ENCODE data around the gene NKD1. TPM values are rescaled to one million over a fixed set of nuclear protein-coding genes. Genes with fewer than 3 reads are reported as not detected.

The NKD1 gene
- total RNA-seq, 1 donor, result 1.2 TPM

DNA sequence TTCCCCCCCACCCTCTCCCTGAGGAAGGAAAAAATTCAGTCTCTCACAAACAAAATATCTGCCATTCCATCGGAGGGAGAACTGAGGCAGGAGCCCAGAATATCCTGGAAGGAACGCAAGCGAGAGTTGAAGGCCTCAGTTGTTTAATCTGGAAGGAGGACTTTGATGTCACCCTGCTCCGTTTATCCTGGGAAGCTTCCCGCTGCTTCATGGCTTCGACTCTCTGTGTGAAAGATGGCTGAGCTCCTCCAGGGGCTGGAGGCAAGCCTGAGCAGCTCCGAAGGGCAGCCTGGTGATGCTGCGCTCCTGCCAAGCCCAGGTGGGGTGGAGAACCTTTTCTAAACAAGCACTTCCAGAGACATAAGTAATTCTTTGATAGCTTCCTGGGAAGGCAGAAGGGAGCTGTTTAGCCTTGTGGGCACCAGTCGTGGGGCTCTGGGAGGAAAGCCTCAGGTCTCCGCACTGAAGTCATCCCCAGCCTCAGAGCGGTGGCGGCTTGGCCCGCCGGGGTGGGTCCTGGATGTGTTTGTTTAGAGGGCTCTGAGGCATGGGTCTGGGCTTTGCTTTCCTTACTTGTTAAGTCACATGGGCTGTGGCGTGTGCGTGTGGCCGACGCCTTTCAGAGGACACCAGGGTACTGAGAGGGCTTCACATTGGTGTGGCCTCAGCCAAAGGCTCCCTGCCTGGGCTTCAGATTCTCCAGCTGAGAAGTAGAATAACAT lies 7.9 kb downstream of the NKD1 start:
- Histone ChIP-seq H3K9me3 (ENCODE audit: low read depth, low read length) (no peaks in the 10 kb centered on the region), H3K4me3 (ENCODE audit: low read length) (no peak overlapping the region), H3K27me3 (ENCODE audit: insufficient read depth, low read length) (no peaks in the 10 kb centered on the region), H3K4me1 (ENCODE audit: insufficient read depth, low read length) (no peaks in the 10 kb centered on the region)

DNA sequence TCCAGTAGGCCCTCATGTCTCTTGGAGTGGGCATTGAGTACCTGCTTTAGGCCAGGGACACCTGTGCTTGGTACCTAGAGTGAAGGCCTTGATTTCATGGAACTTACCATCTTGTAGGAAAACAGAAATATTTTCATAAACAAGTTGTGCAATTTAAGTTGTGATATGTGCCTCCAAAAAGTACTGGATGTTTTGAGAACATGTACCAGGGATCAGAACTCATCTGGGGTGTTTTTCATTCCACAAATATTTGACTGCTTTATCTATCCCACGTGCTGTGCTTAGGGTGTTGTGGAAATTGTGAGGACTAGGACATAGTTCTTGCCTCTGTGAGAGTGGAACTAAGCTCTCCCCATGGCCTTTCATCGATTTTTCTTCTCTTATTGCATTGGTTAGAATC lies 8.8 kb downstream of the NKD1 start:
- Histone ChIP-seq H3K4me1 (ENCODE audit: insufficient read depth, low read length) (no peaks in the 10 kb centered on the region), H3K27me3 (ENCODE audit: insufficient read depth, low read length) (no peaks in the 10 kb centered on the region), H3K4me3 (ENCODE audit: low read length) (no peak overlapping the region), H3K9me3 (ENCODE audit: low read depth, low read length) (no peaks in the 10 kb centered on the region)

DNA sequence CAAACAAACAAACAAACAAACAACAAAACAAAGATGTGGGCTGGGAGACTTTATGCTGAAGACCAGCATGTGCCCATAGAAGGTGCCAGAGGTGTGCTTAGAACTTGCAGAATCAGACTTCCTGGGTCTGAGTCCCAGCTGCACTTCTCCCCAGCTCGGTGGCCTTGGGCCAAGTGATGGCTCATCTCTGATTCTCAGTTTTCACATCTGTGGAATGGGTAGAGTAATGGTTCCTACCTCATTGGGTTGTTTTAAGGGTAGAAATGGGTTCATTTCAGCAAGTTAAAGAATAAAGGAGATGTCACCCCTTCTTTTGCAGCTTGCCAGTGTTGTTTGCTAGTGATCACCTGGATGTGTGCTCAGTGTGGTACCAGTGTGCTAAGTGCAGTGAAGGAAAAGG lies 10.7 kb downstream of the NKD1 start:
- no peaks in the 10 kb centered on the region for H3K27me3 ChIP-seq (ENCODE audit: insufficient read depth, low read length)
- no peak overlapping the region for H3K4me3 ChIP-seq (ENCODE audit: low read length)
- no peaks in the 10 kb centered on the region for H3K9me3 ChIP-seq (ENCODE audit: low read depth, low read length)
- no peaks in the 10 kb centered on the region for H3K4me1 ChIP-seq (ENCODE audit: insufficient read depth, low read length)

DNA sequence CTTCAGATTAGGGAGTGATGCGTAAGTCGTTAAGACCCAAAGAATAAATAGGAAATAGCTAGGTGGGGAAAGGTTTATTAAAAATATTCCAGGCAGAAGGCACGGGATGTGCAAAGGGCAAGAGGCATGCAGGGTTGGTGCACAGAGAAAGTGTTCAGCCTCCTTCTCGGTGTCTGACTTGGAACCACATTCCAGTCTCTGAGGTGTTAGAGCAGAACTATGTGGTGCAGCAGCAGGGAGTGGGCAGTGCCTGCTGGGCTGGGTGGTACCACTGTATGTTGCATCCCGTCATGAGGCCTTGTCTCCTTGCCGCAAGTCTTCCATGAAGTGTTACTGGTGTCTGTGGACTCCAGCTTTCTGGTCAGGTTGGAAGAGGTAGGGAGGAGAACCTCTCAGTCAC lies 11.1 kb downstream of the NKD1 start:
- H3K4me1 ChIP-seq (ENCODE audit: insufficient read depth, low read length), result no peaks in the 10 kb centered on the region
- no peaks in the 10 kb centered on the region for H3K9me3 ChIP-seq (ENCODE audit: low read depth, low read length)
- H3K4me3 ChIP-seq (ENCODE audit: low read length), result no peak overlapping the region
- H3K27me3 ChIP-seq (ENCODE audit: insufficient read depth, low read length), result no peaks in the 10 kb centered on the region

DNA sequence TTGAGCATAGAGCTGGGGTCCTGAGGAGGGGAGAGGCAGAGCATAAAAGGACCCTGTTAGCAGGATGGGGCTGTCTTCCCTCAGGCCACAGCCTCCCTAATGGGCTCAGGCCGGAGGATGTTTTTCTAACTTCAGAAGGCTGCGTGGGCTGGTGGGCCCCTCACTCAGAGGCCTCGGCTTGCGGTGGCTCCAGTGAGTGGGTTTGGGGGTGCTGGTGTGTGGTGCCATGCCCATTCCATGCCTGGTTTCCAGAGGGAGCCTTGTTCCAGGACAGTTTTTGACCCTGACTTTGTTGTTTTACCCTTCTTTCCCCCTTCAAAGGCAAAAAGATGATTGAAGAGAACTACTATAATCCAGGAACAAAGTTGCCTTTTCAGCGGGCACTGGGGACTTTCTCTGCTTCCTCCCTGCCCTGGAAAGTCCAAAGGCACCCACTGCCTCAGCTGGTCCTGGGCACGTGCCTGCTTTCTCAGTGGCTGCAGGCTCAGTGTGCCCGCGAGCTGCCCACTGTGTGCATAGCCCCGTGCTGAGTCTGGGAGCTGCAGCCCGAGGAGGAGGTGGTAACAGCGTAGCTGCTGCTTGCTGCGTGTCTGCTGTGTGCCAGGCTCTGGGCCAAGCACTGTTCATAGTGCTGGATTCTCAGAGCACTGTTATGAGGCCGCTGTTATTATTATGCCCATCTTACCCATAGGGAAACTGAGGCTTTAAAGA lies 11.8 kb downstream of the NKD1 start:
- H3K9me3 ChIP-seq (ENCODE audit: low read depth, low read length), result no peaks in the 10 kb centered on the region
- no peak overlapping the region for H3K4me3 ChIP-seq (ENCODE audit: low read length)
- no peaks in the 10 kb centered on the region for H3K27me3 ChIP-seq (ENCODE audit: insufficient read depth, low read length)
- no peaks in the 10 kb centered on the region for H3K4me1 ChIP-seq (ENCODE audit: insufficient read depth, low read length)

DNA sequence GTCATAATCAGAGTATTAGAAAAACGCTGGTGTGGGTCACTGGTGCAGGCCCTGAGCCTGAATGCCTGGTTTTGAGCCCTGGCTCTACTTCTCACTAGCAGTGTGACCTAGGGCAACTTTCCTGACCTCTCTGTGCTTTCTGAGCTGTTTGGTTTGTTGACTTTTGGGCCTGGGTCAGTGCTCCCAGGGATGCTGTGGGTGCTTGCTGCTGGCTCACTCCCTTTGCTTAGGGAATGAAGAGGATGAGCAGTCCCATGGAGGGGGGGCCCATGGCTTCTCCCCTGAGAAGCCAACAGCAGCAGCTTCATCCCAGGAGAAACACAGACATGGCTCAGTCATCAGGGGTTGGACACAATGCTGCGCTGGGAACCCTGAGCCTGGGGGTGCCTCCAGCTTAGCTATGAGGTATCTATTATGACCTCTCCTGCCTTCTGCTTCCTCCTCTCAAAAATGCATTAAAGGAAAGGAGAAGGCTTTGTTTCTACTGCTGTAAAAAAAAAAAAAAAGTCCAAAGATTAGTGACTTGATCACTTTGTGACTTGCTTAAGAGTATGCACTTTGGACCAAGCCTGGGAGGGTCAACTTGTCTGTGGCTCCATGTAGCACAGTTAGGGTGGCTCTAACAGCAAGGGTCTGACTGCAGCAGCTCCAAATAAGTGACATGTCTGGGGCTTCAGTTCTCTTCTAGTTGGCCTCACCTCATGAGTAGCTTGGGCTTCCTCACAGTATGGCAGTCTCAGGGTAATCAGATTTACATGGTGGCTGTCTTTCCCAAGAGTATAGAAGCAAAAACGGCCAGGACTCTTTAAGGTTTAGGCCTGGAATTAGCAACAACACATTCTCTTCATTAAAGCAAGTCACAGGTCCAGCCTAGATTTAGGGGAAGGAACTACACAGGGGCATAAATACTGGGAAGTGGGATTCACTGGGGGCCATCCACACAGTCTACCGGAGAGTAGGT lies 13.0 kb downstream of the NKD1 start:
- Histone ChIP-seq H3K4me1 (ENCODE audit: insufficient read depth, low read length) (no peaks in the 10 kb centered on the region), H3K27me3 (ENCODE audit: insufficient read depth, low read length) (no peaks in the 10 kb centered on the region), H3K4me3 (ENCODE audit: low read length) (no peak overlapping the region), H3K9me3 (ENCODE audit: low read depth, low read length) (no peaks in the 10 kb centered on the region)

DNA sequence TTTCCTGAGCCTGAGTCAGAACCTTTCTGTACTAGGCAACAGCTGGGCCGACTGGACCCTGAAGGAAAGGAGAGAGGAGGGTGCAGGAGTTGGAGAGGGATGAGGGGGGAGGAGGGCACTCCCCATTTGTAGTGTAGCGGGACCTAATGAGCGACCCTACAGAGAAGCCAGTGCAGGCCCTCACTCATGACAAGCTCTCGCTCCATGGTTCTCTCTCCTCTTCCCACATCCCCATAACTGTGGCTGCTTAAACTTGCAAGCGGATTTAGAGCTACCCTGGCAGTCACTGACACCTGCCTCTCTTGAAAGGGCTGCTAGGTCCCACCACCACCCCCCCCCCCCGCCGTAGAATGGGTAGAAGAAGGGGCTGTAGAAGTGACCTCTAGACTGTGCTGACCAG lies 14.5 kb downstream of the NKD1 start:
- no peak overlapping the region for H3K4me3 ChIP-seq (ENCODE audit: low read length)
- no peaks in the 10 kb centered on the region for H3K4me1 ChIP-seq (ENCODE audit: insufficient read depth, low read length)
- no peaks in the 10 kb centered on the region for H3K27me3 ChIP-seq (ENCODE audit: insufficient read depth, low read length)
- no peaks in the 10 kb centered on the region for H3K9me3 ChIP-seq (ENCODE audit: low read depth, low read length)

DNA sequence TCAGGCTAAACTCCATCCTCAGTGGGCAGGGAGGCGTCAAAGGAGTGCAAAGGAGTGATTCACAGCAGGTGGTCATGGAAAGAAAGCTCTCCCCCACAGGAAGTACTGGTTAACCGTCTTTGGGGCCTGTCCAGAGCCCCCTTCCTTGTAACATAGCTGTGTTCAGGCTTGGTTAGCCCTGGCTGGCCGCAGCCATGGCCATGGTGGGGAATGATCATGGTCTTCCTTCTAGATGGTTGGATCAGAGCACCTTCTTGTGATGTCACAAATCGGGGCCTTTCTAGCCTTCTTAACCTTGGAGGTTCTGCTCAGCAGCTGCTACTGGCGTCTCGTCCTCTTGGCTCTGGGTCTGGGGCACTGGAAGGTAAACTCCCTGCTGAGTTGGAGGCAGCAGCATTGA lies 15.8 kb downstream of the NKD1 start:
- Histone ChIP-seq H3K4me1 (ENCODE audit: insufficient read depth, low read length) (no peaks in the 10 kb centered on the region), H3K4me3 (ENCODE audit: low read length) (no peak overlapping the region), H3K27me3 (ENCODE audit: insufficient read depth, low read length) (no peaks in the 10 kb centered on the region), H3K9me3 (ENCODE audit: low read depth, low read length) (no peaks in the 10 kb centered on the region)

DNA sequence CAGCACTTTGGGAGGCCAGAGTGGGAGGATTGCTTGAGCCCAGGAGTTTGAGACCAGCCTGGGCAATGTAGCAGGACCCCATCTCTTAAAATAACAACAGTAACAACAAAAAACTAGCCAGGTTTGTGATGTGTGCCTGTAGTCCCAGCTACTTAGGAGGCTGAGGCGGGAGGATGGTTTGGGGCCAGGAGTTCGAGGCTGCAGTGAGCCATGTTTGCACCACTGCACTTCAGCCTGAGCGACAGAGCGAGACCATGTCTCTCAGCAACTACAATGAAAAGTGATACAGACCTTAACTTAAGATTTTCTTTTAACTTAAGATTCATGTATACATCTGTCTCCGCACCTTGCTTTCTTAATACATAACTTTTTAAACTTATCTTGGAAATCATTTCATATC lies 17.2 kb downstream of the NKD1 start:
- H3K4me3 ChIP-seq (ENCODE audit: low read length), result no peak overlapping the region
- H3K9me3 ChIP-seq (ENCODE audit: low read depth, low read length), result no peaks in the 10 kb centered on the region
- no peaks in the 10 kb centered on the region for H3K27me3 ChIP-seq (ENCODE audit: insufficient read depth, low read length)
- no peaks in the 10 kb centered on the region for H3K4me1 ChIP-seq (ENCODE audit: insufficient read depth, low read length)

DNA sequence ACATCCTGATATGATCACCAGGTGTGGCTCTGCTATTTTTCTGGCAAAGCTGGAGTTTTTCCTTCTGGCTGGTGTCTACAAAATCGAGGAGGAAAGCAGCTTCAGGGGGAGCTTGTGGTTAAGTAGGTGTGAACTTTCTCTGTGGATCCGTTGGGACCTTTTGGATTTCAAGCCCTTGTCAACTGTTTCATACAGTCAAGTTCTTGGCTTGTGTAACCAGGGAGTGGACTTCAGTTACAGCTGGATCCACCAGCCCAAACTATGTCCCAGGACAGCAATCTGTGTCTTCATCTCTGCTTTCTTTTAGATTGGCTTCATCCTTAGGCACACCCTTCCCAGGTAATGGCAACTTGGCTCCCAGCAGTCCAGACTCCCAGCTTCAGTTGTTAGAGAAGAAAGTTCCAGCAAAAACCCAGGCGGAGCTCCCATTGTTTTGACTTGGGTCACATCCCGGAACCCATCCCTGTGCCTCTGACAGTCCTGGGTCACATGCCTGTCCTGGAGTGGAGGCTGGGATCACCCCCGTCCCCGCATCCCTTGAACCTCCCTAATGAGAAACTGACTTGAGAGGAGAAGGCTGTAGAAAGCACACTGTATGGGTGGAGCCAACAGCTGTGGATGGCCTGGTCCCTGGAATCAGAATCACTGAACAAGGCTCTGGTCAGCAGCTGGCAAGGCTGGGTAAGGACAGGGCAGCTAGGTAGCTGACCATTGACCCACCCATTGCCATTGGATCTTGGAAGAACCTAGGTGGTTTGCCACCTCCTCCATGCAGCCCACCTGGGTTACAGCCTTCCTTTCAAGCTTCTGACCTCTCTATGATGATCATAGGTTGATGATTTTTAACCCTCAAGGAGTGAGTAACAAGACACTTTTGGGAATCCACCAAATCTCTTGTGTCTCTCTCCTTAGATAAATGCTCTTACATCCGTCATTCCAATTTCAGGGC lies 18.1 kb downstream of the NKD1 start:
- Histone ChIP-seq H3K4me3 (ENCODE audit: low read length) (no peak overlapping the region), H3K9me3 (ENCODE audit: low read depth, low read length) (no peaks in the 10 kb centered on the region), H3K4me1 (ENCODE audit: insufficient read depth, low read length) (no peaks in the 10 kb centered on the region), H3K27me3 (ENCODE audit: insufficient read depth, low read length) (no peaks in the 10 kb centered on the region)

DNA sequence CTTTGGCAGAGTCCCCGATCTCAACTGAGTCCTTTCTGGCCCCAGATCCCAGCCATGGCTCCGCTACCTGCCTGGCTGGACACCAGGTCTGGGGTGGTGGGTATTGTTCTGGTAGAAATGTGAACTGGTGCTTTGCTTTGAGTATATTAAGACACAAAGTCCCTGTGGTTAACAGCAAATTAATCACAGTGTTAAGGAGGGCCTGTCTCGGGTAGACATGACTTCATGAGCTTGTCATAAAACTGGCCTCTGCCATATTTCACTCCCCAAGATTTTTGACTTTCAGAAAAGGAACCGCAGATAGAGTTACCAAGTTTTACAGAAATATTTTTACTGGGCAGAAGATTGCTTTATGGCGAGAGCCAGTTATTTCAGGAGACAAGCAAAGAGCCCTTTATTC lies 19.5 kb downstream of the NKD1 start:
- Histone ChIP-seq H3K27me3 (ENCODE audit: insufficient read depth, low read length) (no peaks in the 10 kb centered on the region), H3K4me1 (ENCODE audit: insufficient read depth, low read length) (no peaks in the 10 kb centered on the region), H3K4me3 (ENCODE audit: low read length) (no peak overlapping the region), H3K9me3 (ENCODE audit: low read depth, low read length) (no peaks in the 10 kb centered on the region)

DNA sequence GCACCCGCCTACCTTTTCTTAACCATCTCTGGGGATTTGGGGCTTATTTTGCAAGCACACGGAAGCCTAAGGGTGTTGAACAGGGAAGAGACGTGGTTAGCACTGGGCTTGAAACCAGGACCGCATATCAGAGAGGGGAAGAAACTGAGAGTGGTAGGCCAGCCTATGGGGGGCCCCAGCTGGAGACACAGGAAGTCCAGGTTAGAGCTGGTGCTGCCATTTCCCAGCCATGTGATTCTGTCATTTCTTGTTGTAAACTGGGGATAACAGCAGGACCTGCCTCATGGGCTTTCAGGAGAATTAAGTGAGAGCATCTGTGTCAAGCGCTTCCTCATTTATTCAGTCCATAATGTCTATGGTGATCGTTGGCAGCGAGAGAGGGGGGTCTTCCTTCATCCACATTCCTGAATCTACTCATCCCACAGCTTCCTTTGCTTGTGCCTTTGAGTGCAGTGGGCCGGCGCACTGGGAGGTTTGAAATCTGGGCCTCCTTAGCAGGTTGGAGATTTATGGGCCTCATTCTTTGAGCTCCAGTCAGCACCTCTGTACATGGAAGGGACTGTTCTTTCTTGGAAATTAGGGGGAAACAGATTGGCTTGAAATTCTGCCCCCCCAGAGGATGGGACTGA lies 20.1 kb downstream of the NKD1 start:
- H3K4me1 ChIP-seq (ENCODE audit: insufficient read depth, low read length), result no peaks in the 10 kb centered on the region

DNA sequence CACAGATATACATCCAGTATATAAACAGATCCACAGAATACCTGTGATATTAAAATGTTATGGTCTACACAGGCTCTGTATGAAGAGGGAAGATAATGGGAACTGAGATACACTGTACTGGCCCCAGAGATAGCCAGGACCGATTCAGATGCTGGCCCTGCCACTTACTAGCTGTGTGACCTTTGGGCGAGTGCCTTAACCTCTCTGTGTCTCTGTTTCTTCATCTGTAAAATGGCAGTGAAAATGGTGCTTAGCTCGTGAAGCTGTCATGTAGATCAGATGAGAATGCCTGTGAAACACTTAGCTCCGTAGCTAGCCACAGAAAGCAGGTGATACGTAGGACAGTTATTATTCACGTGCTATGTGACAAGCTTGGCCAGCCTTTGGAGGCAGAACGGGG lies 22.2 kb downstream of the NKD1 start:
- no peaks in the 10 kb centered on the region for H3K9me3 ChIP-seq (ENCODE audit: low read depth, low read length)
- no peaks in the 10 kb centered on the region for H3K4me1 ChIP-seq (ENCODE audit: insufficient read depth, low read length)
- H3K4me3 ChIP-seq (ENCODE audit: low read length), result no peak overlapping the region
- H3K27me3 ChIP-seq (ENCODE audit: insufficient read depth, low read length), result no peaks in the 10 kb centered on the region

More for the DNA sequence above, 20.1 kb downstream of the NKD1 start:
- H3K4me3 ChIP-seq (ENCODE audit: low read length), result no peak overlapping the region
- no peaks in the 10 kb centered on the region for H3K9me3 ChIP-seq (ENCODE audit: low read depth, low read length)
- no peaks in the 10 kb centered on the region for H3K27me3 ChIP-seq (ENCODE audit: insufficient read depth, low read length)

Data from mononuclear cell (primary cell).